Mucosa of rectum (tissue), 2 donors: ENCODE results near the gene ATP11A.
"Not testable (repeated sequence)": the region's sequence is repeated elsewhere in the genome, so short reads cannot be mapped to it uniquely, and the experiment has no call there.

Experiments used
- H3K27ac ChIP-seq, 2 donors: one replicate each; pipeline ENCODE4 v1.7.0; 2013; ENCODE audit warnings: inconsistent platforms in 2 of 2, low read depth in 2 of 2, low read length in 2 of 2
- H3K27me3 ChIP-seq, 2 donors: one replicate each; pipeline ENCODE4 v1.7.0; 2013; ENCODE audit warnings: low read length in 2 of 2; ENCODE audit not compliant: control insufficient read depth in 2 of 2, insufficient read depth in 2 of 2
- H3K36me3 ChIP-seq, 2 donors: one replicate each; pipeline ENCODE4 v1.7.0; 2013; ENCODE audit warnings: low read length in 2 of 2; ENCODE audit not compliant: control insufficient read depth in 2 of 2, insufficient read depth in 2 of 2
- H3K4me1 ChIP-seq, 2 donors: one replicate each; pipeline ENCODE4 v1.7.0; 2013; ENCODE audit warnings: low read length in 2 of 2, mild to moderate bottlenecking in 1 of 2; ENCODE audit not compliant: control insufficient read depth in 2 of 2, insufficient read depth in 2 of 2
- H3K4me3 ChIP-seq, 2 donors: one replicate each; pipeline ENCODE4 v1.7.0; 2013; ENCODE audit warnings: low read length in 2 of 2
- H3K9ac ChIP-seq, 2 donors: one replicate each; pipeline ENCODE4 v1.7.0; 2013; ENCODE audit warnings: low read length in 2 of 2, low read depth in 1 of 2, mild to moderate bottlenecking in 1 of 2
- H3K9me3 ChIP-seq, 2 donors: one replicate each; pipeline ENCODE4 v1.7.0; 2013; ENCODE audit warnings: low read length in 2 of 2; ENCODE audit not compliant: control insufficient read depth in 2 of 2
- donor health status: healthy.
- donor health status: Normal muscosa, but diverticular disease.

Gene ATP11A

DNA sequence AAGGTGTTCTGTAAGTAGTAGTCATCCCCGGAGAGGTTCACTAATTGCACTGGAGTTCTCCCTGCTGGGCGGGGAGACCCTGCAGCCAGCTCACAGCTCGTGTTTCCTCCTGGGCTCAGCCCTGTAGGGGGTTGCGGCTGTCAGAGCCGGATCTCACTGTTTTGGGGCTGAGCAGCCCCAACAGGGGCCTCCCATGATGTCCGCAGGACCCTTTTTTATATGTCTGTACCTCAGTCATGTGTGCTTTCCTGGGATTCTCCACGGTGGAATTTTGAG is 148.9 kb downstream of the ATP11A start:
- H3K4me3 ChIP-seq: no peak overlapping the region
- H3K27me3 ChIP-seq: no peaks in the 10 kb centered on the region
- no peak overlapping the region for H3K27ac ChIP-seq
- H3K4me1 ChIP-seq: no peaks in the 10 kb centered on the region
- no peak overlapping the region for H3K9ac ChIP-seq
- peaks cover 8 to 21% of the 10 kb centered on the region in 2 donors for H3K36me3 ChIP-seq
- H3K9me3 ChIP-seq: no peaks in the 10 kb centered on the region

DNA sequence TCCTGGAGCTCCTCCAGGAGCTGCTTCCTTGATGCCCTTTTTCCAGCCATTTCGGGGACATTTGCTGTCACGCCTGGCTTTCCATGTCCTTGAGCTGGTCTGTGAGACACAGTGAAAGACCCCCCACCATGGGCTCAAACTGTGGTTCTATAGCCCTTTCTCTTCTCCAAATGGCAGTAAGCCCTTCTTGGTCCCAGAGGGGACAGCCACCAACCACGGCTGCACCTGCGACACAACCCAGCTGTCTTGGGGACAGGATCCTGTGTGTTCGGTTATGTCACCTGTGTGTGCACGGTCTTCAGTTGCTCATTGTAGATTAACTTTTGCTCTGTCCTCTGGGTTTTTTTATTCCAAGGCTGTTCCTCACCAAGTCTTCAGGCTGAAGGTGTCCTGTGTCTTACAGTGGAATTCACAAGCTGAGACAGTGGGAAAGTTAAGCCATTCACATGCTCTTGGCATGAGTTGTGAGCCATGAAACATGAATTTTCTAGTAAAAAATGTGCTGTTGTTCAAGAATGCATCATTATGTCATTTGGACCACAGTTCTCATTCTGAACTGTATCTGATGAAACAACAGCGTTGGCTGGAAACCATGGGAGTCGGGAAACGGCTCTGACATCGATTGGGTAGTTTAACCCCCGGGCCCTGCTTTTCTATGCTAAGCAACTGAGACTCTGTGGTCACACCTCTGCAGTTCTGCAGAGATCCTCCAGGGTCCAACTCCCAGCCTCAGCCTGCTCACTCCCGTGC is 149.7 kb downstream of the ATP11A start:
- Histone ChIP-seq H3K9ac (no peak overlapping the region), H3K9me3 (no peaks in the 10 kb centered on the region), H3K4me3 (no peak overlapping the region), H3K27ac (no peak overlapping the region), H3K27me3 (no peaks in the 10 kb centered on the region), H3K36me3 (peaks cover 8 to 19% of the 10 kb centered on the region in 2 donors), H3K4me1 (no peaks in the 10 kb centered on the region)

DNA sequence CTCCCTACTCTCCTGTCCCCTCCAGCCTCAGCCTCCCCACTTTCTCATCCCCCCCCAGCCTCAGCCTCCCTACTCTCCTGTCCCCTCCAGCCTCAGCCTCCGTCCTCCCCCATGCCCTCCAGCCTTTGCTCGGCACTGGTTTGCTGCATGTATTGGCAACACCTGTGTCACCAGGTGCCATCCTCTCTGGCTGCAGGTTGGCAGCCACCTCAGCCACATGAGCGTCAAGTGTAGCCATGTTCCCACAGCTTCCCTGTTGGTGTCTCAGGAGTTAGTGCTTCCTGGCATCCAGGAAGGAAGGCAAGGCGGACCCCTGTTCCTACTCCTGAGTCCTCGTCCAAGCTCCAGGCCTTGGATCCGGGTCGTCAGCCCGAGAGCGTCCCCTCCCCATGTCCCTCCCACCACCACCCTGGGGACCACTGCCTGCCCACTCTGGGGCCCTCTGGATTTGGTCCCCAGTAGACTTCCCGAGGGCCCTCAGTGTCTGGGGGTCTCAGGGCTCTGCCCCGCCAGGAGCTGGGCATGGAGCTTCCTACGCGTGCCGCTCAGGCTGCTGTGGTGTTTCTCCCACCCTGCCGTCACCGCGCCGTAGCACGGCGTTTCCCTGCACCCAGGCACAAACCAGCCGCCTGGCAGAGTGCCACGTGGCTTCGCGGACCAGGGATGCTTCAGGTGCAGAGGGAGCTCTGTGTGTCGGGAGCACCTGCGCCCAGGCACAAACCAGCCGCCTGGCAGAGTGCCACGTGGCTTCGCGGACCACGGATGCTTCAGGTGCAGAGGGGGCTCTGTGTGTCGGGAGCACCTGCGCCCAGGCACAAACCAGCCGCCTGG is 150.8 kb downstream of the ATP11A start:
- H3K36me3 ChIP-seq: peaks cover 8 to 18% of the 10 kb centered on the region in 2 donors
- no peaks in the 10 kb centered on the region for H3K27me3 ChIP-seq
- H3K4me3 ChIP-seq: no peak overlapping the region
- no peaks in the 10 kb centered on the region for H3K4me1 ChIP-seq
- H3K9me3 ChIP-seq: no peaks in the 10 kb centered on the region
- H3K9ac ChIP-seq: no peak overlapping the region
- H3K27ac ChIP-seq: no peak overlapping the region

DNA sequence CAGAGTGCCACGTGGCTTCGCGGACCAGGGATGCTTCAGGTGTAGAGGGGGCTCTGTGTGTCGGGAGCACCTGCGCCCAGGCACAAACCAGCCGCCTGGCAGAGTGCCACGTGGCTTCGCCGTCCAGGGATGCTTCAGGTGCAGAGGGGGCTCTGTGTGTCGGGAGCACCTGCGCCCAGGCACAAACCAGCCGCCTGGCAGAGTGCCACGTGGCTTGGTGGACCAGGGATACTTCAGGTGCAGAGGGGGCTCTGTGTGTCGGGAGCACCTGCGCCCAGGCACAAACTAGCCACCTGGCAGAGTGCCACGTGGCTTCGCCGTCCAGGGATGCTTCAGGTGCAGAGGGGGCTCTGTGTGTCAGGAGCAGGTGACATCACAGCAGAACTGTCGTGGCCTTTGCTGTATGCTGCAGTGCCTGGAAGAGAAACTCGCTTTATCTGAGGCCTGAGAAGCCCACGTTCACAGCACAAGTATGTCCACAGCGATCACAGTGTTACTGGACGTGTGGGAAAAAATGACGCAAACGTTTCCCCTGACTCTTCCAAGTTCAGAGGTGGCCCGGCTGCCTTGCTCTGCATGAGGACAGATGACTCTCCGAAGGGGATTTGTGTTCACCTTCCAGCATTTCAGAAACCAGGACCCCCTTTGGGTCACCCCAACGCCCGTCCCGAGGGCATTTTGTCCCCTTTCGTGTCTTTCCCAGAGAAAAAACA is 151.6 kb downstream of the ATP11A start:
- not testable (repeated sequence) for H3K9ac ChIP-seq, H3K27ac ChIP-seq, H3K4me3 ChIP-seq, H3K4me1 ChIP-seq, H3K9me3 ChIP-seq, H3K27me3 ChIP-seq
- peaks cover 8 to 20% of the 10 kb centered on the region in 2 donors for H3K36me3 ChIP-seq

- Histone ChIP-seq H3K9me3 (no peaks in the 10 kb centered on the region), H3K36me3 (peaks cover 8 to 15% of the 10 kb centered on the region in 2 donors), H3K27me3 (no peaks in the 10 kb centered on the region), H3K4me3 (no peak overlapping the region), H3K27ac (no peak overlapping the region), H3K9ac (no peak overlapping the region), H3K4me1 (no peaks in the 10 kb centered on the region)
These were observed 152.6 kb downstream of the ATP11A start for GRCh38 chr13:112842343-112842856.

DNA sequence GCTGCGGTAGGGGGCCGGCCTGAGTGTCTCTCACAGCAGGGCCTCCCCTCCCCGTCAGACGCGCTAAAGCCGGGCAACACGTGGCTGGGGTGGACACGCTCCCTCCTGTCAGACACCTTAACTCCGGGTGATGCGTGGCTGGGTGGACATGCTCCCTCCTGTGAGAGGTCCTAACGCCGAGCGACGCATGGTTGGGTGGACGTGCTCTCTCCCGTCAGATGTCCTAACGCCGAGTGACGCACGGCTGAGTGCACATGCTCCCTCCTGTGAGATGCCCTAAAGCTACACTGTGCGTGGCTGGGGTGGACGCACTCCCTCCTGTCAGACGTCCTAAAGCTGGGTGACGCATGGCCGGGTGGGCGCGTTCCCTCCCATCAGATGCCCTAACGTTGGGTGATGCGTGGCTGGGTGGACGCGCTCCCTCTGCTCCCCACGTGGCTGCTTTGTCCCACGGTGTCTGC is 153.1 kb downstream of the ATP11A start:
- H3K9ac ChIP-seq: no peak overlapping the region
- no peak overlapping the region for H3K4me3 ChIP-seq
- H3K27me3 ChIP-seq: no peaks in the 10 kb centered on the region
- H3K4me1 ChIP-seq: no peaks in the 10 kb centered on the region
- H3K27ac ChIP-seq: no peak overlapping the region
- peaks cover 8 to 13% of the 10 kb centered on the region in 2 donors for H3K36me3 ChIP-seq
- no peaks in the 10 kb centered on the region for H3K9me3 ChIP-seq

DNA sequence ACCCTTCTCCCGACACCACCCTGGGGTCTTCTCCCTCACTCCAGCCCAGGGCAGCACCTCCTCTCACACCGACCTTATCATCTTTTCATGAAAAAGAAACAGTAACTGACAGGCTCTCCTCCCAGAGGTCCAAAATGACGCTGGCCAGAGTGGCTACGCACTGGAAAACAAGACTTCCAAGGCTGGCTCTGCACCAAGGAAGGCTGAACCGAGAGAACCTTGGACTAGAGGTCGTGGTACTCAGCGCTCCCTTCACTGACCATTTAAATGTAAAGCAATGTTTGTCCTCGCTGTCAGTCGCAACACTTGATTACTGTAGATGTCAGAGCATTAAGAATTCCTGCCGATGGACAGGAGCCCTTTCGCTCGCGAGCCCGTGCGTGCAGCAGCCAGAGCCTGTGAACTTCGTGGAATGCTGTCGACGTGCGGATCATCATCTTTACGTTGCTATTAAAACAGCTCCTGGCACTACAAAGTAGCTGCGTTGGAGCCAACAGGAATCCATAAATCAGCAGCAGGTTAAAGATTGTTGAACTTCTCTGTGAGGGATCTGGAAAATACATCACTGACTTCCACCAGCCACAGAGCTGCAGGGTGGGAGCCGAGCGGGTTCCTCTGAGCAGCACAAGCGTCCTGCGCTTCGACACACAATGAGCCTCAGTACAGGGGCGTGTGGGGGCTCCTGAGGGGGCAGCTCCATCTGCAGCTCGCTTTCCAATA is 153.7 kb downstream of the ATP11A start:
- no peak overlapping the region for H3K4me3 ChIP-seq
- H3K27me3 ChIP-seq: no peaks in the 10 kb centered on the region
- no peak overlapping the region for H3K9ac ChIP-seq
- H3K9me3 ChIP-seq: no peaks in the 10 kb centered on the region
- no peaks in the 10 kb centered on the region for H3K4me1 ChIP-seq
- H3K27ac ChIP-seq: no peak overlapping the region
- peaks cover 8 to 12% of the 10 kb centered on the region in 2 donors for H3K36me3 ChIP-seq

DNA sequence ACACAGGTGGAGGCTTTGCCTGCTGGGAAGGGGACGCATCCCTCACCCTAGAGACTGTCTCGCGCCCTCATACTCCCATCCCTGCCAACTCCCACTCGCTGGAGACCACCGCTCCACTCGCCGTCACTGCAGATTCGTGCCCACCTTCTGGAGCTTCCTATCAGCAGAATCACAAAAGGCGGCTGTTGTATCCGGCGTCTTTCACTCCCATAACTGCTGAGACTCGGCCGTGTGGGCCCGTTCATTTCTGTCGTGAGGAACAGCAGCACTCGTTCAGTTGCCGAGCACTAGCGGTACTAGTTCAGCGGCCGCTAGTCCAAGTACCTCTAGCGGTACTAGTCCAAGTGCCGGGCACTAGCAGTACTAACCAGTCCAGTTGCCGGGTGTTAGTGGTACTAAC is 154.6 kb downstream of the ATP11A start:
- Histone ChIP-seq H3K4me1 (no peaks in the 10 kb centered on the region), H3K4me3 (no peak overlapping the region), H3K27ac (no peak overlapping the region), H3K9me3 (no peaks in the 10 kb centered on the region), H3K9ac (no peak overlapping the region), H3K27me3 (no peaks in the 10 kb centered on the region), H3K36me3 (peaks cover 8 to 11% of the 10 kb centered on the region in 2 donors)

DNA sequence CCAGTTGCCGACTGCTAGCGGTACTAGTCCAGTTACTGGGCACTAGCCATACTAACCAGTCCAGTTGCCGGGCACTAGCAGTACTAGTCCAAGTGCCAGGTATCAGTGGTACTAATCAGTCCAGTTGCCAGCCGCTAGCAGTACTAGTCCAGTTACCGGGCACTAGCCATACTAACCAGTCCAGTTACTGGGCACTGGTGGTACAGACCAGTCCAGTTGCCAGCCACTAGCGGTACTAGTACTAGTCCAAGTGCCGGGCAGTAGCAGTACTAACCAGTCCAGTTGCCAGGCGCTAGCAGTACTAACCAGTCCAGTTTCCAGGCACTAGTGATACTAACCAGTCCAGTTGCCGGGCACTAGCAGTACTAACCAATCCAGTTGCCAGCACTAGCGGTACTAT is 155.0 kb downstream of the ATP11A start:
- Histone ChIP-seq H3K4me3 (no peak overlapping the region), H3K27ac (no peak overlapping the region), H3K4me1 (no peaks in the 10 kb centered on the region), H3K36me3 (peaks cover 8 to 11% of the 10 kb centered on the region in 2 donors), H3K9ac (no peak overlapping the region), H3K9me3 (no peaks in the 10 kb centered on the region), H3K27me3 (no peaks in the 10 kb centered on the region)
